ENCODE data around the gene RAD51B. TPM values are rescaled to one million over a fixed set of nuclear protein-coding genes. Genes with fewer than 3 reads are reported as not detected.
"Not testable (repeated sequence)": the region's sequence is repeated elsewhere in the genome, so short reads cannot be mapped to it uniquely, and the experiment has no call there.

The RAD51B gene
- total and polyA plus RNA-seq, 4 donors: 2.5 to 95.0 (median 9.6) TPM

DNA sequence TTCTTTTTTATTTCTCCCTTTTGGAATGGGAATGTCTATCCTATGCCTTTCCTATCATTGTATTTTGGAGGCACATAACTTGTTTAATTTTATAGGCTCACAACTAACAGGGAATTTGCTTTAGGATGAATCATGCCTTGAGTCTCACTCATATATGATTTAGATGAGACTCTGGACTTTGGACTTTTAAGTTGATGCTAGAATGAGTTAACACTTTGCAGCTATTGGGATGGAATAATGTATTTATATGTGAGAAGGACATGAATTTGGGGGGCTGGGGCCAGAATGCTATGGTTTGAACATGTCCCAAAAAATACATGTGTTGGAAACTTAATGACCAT lies 607.9 kb downstream of the RAD51B start:
- Histone ChIP-seq H3K4me3 (no peak overlapping the region), H3K27ac (ENCODE audit: low read depth in 1 of 2, low read length in 1 of 2) (no peak overlapping the region), H3K9me3 (ENCODE audit: control insufficient read depth in 4 of 4, insufficient read depth in 3 of 4, low read length in 3 of 4) (peaks cover 0 to 3% (median 0%) of the 10 kb centered on the region in 4 donors), H3K27me3 (ENCODE audit: control insufficient read depth in 3 of 3, insufficient read depth in 3 of 3, low read length in 2 of 3) (no peaks in the 10 kb centered on the region), H3K9ac (ENCODE audit: insufficient read depth in 1 of 2, low read length in 2 of 2) (no peak overlapping the region), H3K4me1 (ENCODE audit: control insufficient read depth in 5 of 5, insufficient read depth in 5 of 5, low read length in 5 of 5) (peaks cover 0 to 3% (median 0%) of the 10 kb centered on the region in 5 donors), H3K36me3 (ENCODE audit: control insufficient read depth in 4 of 4, insufficient read depth in 4 of 4, low read length in 4 of 4) (no peaks in the 10 kb centered on the region)
- TF ChIP-seq, protein P1, sequence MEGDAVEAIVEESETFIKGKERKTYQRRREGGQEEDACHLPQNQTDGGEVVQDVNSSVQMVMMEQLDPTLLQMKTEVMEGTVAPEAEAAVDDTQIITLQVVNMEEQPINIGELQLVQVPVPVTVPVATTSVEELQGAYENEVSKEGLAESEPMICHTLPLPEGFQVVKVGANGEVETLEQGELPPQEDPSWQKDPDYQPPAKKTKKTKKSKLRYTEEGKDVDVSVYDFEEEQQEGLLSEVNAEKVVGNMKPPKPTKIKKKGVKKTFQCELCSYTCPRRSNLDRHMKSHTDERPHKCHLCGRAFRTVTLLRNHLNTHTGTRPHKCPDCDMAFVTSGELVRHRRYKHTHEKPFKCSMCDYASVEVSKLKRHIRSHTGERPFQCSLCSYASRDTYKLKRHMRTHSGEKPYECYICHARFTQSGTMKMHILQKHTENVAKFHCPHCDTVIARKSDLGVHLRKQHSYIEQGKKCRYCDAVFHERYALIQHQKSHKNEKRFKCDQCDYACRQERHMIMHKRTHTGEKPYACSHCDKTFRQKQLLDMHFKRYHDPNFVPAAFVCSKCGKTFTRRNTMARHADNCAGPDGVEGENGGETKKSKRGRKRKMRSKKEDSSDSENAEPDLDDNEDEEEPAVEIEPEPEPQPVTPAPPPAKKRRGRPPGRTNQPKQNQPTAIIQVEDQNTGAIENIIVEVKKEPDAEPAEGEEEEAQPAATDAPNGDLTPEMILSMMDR (IDR thresholded peaks at IDR 0.05; ENCODE audit: control extremely low read depth, extremely low read depth): no peak
- ATAC-seq (ENCODE audit: insufficient read depth, low FRiP score): no peak
- DNase-seq: no peak

DNA sequence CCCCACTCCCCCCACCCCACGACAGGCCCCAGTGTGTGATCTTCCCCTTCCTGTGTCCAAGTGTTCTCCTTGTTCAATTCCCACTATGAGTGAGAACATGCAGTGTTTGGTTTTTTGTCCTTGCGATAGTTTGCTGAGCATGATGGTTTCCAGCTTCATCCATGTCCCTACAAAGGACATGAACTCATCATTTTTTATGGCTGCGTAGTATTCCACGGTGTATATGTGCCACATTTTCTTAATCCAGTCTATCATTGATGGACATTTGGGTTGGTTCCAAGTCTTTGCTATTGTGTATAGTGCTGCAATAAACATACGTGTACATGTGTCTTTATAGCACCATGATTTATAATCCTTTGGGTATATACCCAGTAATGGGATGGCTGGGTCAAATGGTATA lies 609.3 kb downstream of the RAD51B start:
- H3K27me3 ChIP-seq (ENCODE audit: control insufficient read depth in 3 of 3, insufficient read depth in 3 of 3, low read length in 2 of 3); H3K36me3 ChIP-seq (ENCODE audit: control insufficient read depth in 4 of 4, insufficient read depth in 4 of 4, low read length in 4 of 4); H3K27ac ChIP-seq (ENCODE audit: low read depth in 1 of 2, low read length in 1 of 2); H3K4me1 ChIP-seq (ENCODE audit: control insufficient read depth in 5 of 5, insufficient read depth in 5 of 5, low read length in 5 of 5); H3K4me3 ChIP-seq; H3K9me3 ChIP-seq (ENCODE audit: control insufficient read depth in 4 of 4, insufficient read depth in 3 of 4, low read length in 3 of 4); ATAC-seq (ENCODE audit: insufficient read depth, low FRiP score); DNase-seq; H3K9ac ChIP-seq (ENCODE audit: insufficient read depth in 1 of 2, low read length in 2 of 2): not testable (repeated sequence)
- WGBS, 2 donors: 93 to 99% methylated on average over 5 of the region's 5 CpGs

DNA sequence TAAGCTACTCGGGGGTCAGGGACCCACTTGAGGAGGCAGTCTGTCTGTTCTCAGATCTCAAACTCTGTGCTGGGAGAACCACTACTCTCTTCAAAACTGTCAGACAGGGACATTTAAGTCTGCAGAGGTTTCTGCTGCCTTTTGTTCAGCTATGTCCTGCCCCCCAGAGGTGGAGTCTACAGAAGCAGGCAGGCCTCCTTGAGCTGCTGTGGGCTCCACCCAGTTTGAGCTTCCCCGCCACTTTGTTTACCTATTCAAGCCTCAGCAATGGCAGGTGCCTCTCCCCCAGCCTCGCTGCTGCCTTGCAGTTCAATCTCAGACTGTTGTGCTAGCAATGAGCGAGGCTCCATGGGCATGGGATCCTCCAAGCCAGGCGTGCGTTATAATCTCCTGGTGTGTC lies 614.6 kb downstream of the RAD51B start:
- 79 to 87% methylated on average over 6 of the region's 6 CpGs for WGBS, 2 donors
- DNase-seq; H3K9ac ChIP-seq (ENCODE audit: insufficient read depth in 1 of 2, low read length in 2 of 2); H3K4me1 ChIP-seq (ENCODE audit: control insufficient read depth in 5 of 5, insufficient read depth in 5 of 5, low read length in 5 of 5); ATAC-seq (ENCODE audit: insufficient read depth, low FRiP score); H3K9me3 ChIP-seq (ENCODE audit: control insufficient read depth in 4 of 4, insufficient read depth in 3 of 4, low read length in 3 of 4); H3K36me3 ChIP-seq (ENCODE audit: control insufficient read depth in 4 of 4, insufficient read depth in 4 of 4, low read length in 4 of 4); H3K27me3 ChIP-seq (ENCODE audit: control insufficient read depth in 3 of 3, insufficient read depth in 3 of 3, low read length in 2 of 3); H3K27ac ChIP-seq (ENCODE audit: low read depth in 1 of 2, low read length in 1 of 2); H3K4me3 ChIP-seq: not testable (repeated sequence)

DNA sequence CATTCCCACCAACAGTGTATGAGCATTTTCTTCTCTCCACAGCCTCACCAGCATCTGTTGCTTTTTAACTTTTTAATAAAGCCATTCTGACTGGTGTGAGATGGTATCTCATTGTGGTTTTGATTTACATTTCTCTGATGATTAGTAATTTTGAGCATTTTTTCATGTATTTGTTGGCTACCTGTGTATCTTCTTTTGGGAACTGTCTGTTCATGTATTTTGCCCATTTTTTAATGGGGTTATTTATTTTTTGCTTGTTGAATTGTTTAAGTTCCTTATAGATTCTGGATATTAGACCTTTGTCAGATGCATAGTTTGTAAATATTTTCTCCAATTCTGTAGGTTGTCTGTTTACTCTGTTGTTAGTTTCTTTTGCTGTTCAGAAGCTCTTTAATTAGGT lies 616.1 kb downstream of the RAD51B start:
- not testable (repeated sequence) for ATAC-seq (ENCODE audit: insufficient read depth, low FRiP score); H3K9me3 ChIP-seq (ENCODE audit: control insufficient read depth in 4 of 4, insufficient read depth in 3 of 4, low read length in 3 of 4); H3K27ac ChIP-seq (ENCODE audit: low read depth in 1 of 2, low read length in 1 of 2); H3K27me3 ChIP-seq (ENCODE audit: control insufficient read depth in 3 of 3, insufficient read depth in 3 of 3, low read length in 2 of 3); H3K36me3 ChIP-seq (ENCODE audit: control insufficient read depth in 4 of 4, insufficient read depth in 4 of 4, low read length in 4 of 4); H3K4me3 ChIP-seq; H3K4me1 ChIP-seq (ENCODE audit: control insufficient read depth in 5 of 5, insufficient read depth in 5 of 5, low read length in 5 of 5); H3K9ac ChIP-seq (ENCODE audit: insufficient read depth in 1 of 2, low read length in 2 of 2); DNase-seq

DNA sequence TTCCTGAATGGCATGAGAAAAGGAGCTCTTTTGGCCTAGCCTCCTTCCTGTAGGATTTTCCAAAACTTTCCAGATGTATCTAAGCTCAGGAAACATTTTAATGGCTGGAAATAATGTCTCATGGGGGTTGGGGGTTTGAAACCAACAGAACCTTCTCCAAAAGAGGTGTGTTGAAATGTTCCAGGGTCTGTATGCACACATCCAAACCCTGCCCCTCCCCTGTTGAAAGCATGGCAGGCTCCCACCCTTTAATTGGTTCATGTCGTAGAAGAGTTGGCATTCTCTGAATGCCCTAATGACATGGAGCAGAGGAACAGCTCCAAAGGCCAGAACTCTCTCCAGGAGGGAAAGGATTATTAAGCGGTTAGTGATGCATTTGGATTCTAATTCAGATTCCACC lies 620.1 kb downstream of the RAD51B start:
- Histone ChIP-seq H3K36me3 (ENCODE audit: control insufficient read depth in 4 of 4, insufficient read depth in 4 of 4, low read length in 4 of 4) (no peaks in the 10 kb centered on the region), H3K4me1 (ENCODE audit: control insufficient read depth in 5 of 5, insufficient read depth in 5 of 5, low read length in 5 of 5) (peaks cover 0 to 5% (median 2%) of the 10 kb centered on the region in 5 donors), H3K27me3 (ENCODE audit: control insufficient read depth in 3 of 3, insufficient read depth in 3 of 3, low read length in 2 of 3) (no peaks in the 10 kb centered on the region), H3K4me3 (no peak overlapping the region), H3K9ac (ENCODE audit: insufficient read depth in 1 of 2, low read length in 2 of 2) (no peak overlapping the region), H3K27ac (ENCODE audit: low read depth in 1 of 2, low read length in 1 of 2) (no peak overlapping the region), H3K9me3 (ENCODE audit: control insufficient read depth in 4 of 4, insufficient read depth in 3 of 4, low read length in 3 of 4) (peaks cover 0 to 4% (median 0%) of the 10 kb centered on the region in 4 donors)
- no peak for DNase-seq
- 84 to 94% methylated on average over 2 of the region's 2 CpGs for WGBS, 2 donors
- TF ChIP-seq, protein P1 (IDR thresholded peaks at IDR 0.05; ENCODE audit: control extremely low read depth, extremely low read depth): no peak
- ATAC-seq (ENCODE audit: insufficient read depth, low FRiP score): no peak
